Glutamatergic neuron (in vitro differentiated cells): ENCODE measurements around the gene COBLL1. TPM values are rescaled to one million over a fixed set of nuclear protein-coding genes. Genes with fewer than 3 reads are reported as not detected.

ENCODE experiments used
- DNase-seq: peaks from one replicate; pipeline ENCODE4 v3.0.0; 2022
- H3K27ac Mint-ChIP-seq: one replicate; pipeline ENCODE4 v1.8.0; 2020; ENCODE audit warnings: mild to moderate bottlenecking, mixed read lengths, inconsistent platforms; ENCODE audit not compliant: unreplicated experiment
- H3K27me3 Mint-ChIP-seq: one replicate; pipeline ENCODE4 v1.8.0; 2020; ENCODE audit warnings: mild to moderate bottlenecking, moderate library complexity, mixed read lengths, inconsistent platforms; ENCODE audit not compliant: unreplicated experiment
- H3K36me3 Mint-ChIP-seq: one replicate; pipeline ENCODE4 v1.8.0; 2020; ENCODE audit warnings: mild to moderate bottlenecking, mixed read lengths, inconsistent platforms; ENCODE audit not compliant: unreplicated experiment
- H3K4me1 Mint-ChIP-seq: one replicate; pipeline ENCODE4 v1.8.0; 2020; ENCODE audit warnings: mild to moderate bottlenecking, low read depth, mixed read lengths, inconsistent platforms; ENCODE audit not compliant: unreplicated experiment
- H3K4me3 Mint-ChIP-seq: one replicate; pipeline ENCODE4 v1.8.0; 2020; ENCODE audit warnings: mild to moderate bottlenecking, mixed read lengths, inconsistent platforms; ENCODE audit not compliant: unreplicated experiment
- H3K9me3 Mint-ChIP-seq: one replicate; pipeline ENCODE4 v1.8.0; 2020; ENCODE audit warnings: mild to moderate bottlenecking, moderate library complexity, mixed read lengths, inconsistent platforms; ENCODE audit not compliant: unreplicated experiment
- total RNA-seq: library from RNA; stranded (reverse); fragmentation: NEBNext Ultra II Directional; extraction: Animal tissue kit (Norgen Biotek cat#: 25700); gene quantifications from one replicate; pipeline ENCODE4 v1.2.1, GENCODE V29; 2021; ENCODE audit not compliant: unreplicated experiment
- TF ChIP-seq, protein P1 (sequence below): fragments of 200-600 bp; sonication (generic); IDR thresholded peaks from one replicate; pipeline ENCODE4 v1.5.0; 2021; ENCODE audit not compliant: partially characterized antibody, unreplicated experiment

COBLL1 gene
- total RNA-seq, 1 donor from 2014 or later, result 0.91 TPM

DNA sequence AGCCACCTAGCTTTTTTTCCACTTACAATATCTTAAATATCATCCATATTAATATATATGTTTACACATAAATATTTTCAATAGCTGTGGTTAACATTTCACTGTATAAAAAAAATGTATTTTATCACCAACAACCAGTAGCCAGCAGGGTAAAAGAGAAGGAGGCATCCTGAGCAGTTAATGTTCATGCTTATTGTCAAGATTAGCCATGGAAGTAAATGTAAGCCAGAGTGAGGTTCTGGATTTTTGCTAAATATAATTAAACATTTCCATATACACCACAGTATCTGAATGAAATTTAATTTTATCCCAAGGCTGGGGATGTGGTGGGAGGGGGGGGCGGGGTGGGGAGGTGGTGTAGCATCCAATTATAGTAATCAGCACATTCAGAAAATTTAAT, 140.1 kb downstream of the COBLL1 start:
- no peak overlapping the region for H3K27ac Mint-ChIP-seq
- H3K36me3 Mint-ChIP-seq, result no peaks in the 10 kb centered on the region
- H3K4me3 Mint-ChIP-seq, result no peak overlapping the region
- no peaks in the 10 kb centered on the region for H3K27me3 Mint-ChIP-seq
- TF ChIP-seq, protein P1, sequence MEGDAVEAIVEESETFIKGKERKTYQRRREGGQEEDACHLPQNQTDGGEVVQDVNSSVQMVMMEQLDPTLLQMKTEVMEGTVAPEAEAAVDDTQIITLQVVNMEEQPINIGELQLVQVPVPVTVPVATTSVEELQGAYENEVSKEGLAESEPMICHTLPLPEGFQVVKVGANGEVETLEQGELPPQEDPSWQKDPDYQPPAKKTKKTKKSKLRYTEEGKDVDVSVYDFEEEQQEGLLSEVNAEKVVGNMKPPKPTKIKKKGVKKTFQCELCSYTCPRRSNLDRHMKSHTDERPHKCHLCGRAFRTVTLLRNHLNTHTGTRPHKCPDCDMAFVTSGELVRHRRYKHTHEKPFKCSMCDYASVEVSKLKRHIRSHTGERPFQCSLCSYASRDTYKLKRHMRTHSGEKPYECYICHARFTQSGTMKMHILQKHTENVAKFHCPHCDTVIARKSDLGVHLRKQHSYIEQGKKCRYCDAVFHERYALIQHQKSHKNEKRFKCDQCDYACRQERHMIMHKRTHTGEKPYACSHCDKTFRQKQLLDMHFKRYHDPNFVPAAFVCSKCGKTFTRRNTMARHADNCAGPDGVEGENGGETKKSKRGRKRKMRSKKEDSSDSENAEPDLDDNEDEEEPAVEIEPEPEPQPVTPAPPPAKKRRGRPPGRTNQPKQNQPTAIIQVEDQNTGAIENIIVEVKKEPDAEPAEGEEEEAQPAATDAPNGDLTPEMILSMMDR, result no peak
- DNase-seq, result no peak
- H3K9me3 Mint-ChIP-seq, result no peaks in the 10 kb centered on the region
- peaks cover 2% of the 10 kb centered on the region for H3K4me1 Mint-ChIP-seq

- H3K9me3 Mint-ChIP-seq, result no peaks in the 10 kb centered on the region
- peaks cover 4% of the 10 kb centered on the region for H3K4me1 Mint-ChIP-seq
- DNase-seq, result no peak
- H3K36me3 Mint-ChIP-seq, result no peaks in the 10 kb centered on the region
- TF ChIP-seq, protein P1, result no peak
- no peaks in the 10 kb centered on the region for H3K27me3 Mint-ChIP-seq
- H3K4me3 Mint-ChIP-seq, result no peak overlapping the region
- no peak overlapping the region for H3K27ac Mint-ChIP-seq
These were observed 141.2 kb downstream of the COBLL1 start for GRCh38 chr2:164700390-164700789.

GRCh38 chr2:164697688-164698461, 143.7 kb downstream of the COBLL1 start:
- Mint-ChIP-seq H3K27ac (no peak overlapping the region), H3K36me3 (no peaks in the 10 kb centered on the region), H3K4me1 (peaks cover 4% of the 10 kb centered on the region), H3K9me3 (no peaks in the 10 kb centered on the region), H3K4me3 (no peak overlapping the region), H3K27me3 (no peaks in the 10 kb centered on the region)
- TF ChIP-seq, protein P1, result peak; percentile 76
- DNase-seq, result no peak

DNA sequence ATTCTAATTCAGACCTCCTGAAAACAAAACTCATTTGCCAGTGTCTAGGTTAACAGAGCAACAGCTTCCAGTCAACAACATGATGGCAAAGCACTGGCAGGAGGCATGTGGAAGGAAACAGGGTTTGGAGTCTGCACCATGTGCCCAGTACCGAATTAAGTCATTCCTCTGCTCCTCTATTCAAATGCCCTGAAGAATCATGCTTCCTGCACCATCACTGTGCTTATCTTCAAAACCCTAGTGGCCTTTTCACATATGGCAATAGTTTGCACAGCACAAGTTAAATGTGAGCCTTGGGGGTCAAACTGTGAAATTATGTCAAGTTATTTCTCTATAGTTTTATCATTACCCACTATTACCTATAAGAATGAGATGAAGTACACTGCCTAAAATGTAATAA, 145.0 kb downstream of the COBLL1 start:
- Mint-ChIP-seq H3K4me1 (peaks cover 4% of the 10 kb centered on the region), H3K27ac (no peak overlapping the region), H3K36me3 (no peaks in the 10 kb centered on the region), H3K9me3 (no peaks in the 10 kb centered on the region), H3K27me3 (no peaks in the 10 kb centered on the region), H3K4me3 (no peak overlapping the region)
- no peak for DNase-seq
- TF ChIP-seq, protein P1, result no peak

DNA sequence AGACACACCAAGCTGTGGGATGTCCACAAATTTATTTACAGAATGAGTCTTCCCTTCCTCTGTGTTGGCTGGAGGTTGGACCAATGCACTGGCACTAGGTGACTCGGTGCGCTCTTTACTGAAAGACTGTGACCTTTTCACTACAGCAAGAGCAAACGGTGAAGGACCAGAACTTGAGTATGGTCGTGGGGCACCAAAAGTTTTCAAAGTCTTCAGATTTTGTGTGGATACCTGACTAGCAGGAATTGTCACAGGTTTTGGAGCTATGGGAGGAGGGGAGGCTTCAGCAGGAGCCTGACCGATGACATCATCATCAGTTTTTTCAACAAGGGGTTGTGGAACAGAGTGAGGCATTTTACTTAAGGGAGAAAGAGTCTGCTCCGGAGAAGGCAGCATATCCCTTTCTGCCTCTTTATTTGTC, 147.3 kb downstream of the COBLL1 start:
- peaks cover 4% of the 10 kb centered on the region for H3K4me1 Mint-ChIP-seq
- TF ChIP-seq, protein P1, result no peak
- no peak for DNase-seq
- no peak overlapping the region for H3K4me3 Mint-ChIP-seq
- H3K27me3 Mint-ChIP-seq, result no peaks in the 10 kb centered on the region
- H3K36me3 Mint-ChIP-seq, result no peaks in the 10 kb centered on the region
- no peaks in the 10 kb centered on the region for H3K9me3 Mint-ChIP-seq
- H3K27ac Mint-ChIP-seq, result no peak overlapping the region
